Aorta (tissue), 5 donors: ENCODE data around the gene TAOK3. TPM values are rescaled to one million over a fixed set of nuclear protein-coding genes. Genes with fewer than 3 reads are reported as not detected.
A peak's percentile ranks its signal among the peaks of the same experiment; 100 is the strongest.
"Not testable (repeated sequence)": the region's sequence is repeated elsewhere in the genome, so short reads cannot be mapped to it uniquely, and the experiment has no call there.

ENCODE experiments used
- ATAC-seq: fragments of 200-7000 bp; cut with Tn5 transposase; one replicate; pipeline ENCODE4 v1.9.1; 2022; ENCODE audit warnings: moderate library complexity; ENCODE audit not compliant: low FRiP score
- DNase-seq, 2 donors: peaks; one replicate each; pipeline ENCODE4 v3.0.0-alpha.2; 2020
- H3K27ac ChIP-seq, 2 donors: one replicate each; pipeline ENCODE4 v1.5.1; 2013; ENCODE audit warnings: low read length in 2 of 2, mild to moderate bottlenecking in 2 of 2, moderate library complexity in 2 of 2, control low read depth in 1 of 2, inconsistent platforms in 1 of 2, low read depth in 1 of 2
- H3K27me3 ChIP-seq, 2 donors: one replicate each; pipeline ENCODE4 v1.6.1; 2013; ENCODE audit warnings: control low read depth in 1 of 2, low read length in 1 of 2, mild to moderate bottlenecking in 1 of 2, moderate library complexity in 1 of 2; ENCODE audit not compliant: insufficient read depth in 2 of 2, control insufficient read depth in 1 of 2
- H3K36me3 ChIP-seq, 2 donors: one replicate each; pipeline ENCODE4 v1.6.1; 2013; ENCODE audit warnings: control low read depth in 1 of 2, low read length in 1 of 2, mild to moderate bottlenecking in 1 of 2; ENCODE audit not compliant: insufficient read depth in 2 of 2, control insufficient read depth in 1 of 2
- H3K4me1 ChIP-seq, 2 donors: one replicate each; pipeline ENCODE4 v1.6.1; 2013; ENCODE audit warnings: low read length in 2 of 2, control low read depth in 1 of 2, mild to moderate bottlenecking in 1 of 2, moderate library complexity in 1 of 2; ENCODE audit not compliant: insufficient read depth in 2 of 2, control insufficient read depth in 1 of 2
- H3K4me3 ChIP-seq, 2 donors: one replicate each; pipeline ENCODE4 v1.5.1; 2013; ENCODE audit warnings: low read length in 2 of 2, control low read depth in 1 of 2, mild to moderate bottlenecking in 1 of 2
- H3K9me3 ChIP-seq: one replicate; pipeline ENCODE4 v1.6.1; 2013; ENCODE audit warnings: mild to moderate bottlenecking, low read length; ENCODE audit not compliant: control insufficient read depth
- WGBS, 2 donors: extraction: QIAGEN DNeasy Blood & Tissue Kit; methylation state at CpG; one replicate each; pipeline ENCODE4 v1.1.7; 2013; 5-methylcytosine and 5-hydroxymethylcytosine counted together
- intact Hi-C, 2 donors: fragments of 100-400 bp; cut with DNase I; formaldehyde crosslinking; loops; one replicate each; pipeline versions ENCODE4 v1.14.2 to v1.15.0; 2022
- polyA plus RNA-seq, 2 donors: library from polyadenylated mRNA; stranded (reverse); fragments of 200-250 nt; gene quantifications; one replicate each; pipeline ENCODE4 v1.2.3, GENCODE V29; 2013
- total RNA-seq, 2 donors: library from RNA; stranded (reverse); fragmentation: NEBNext Ultra II Directional; extraction: Animal tissue kit (Norgen Biotek cat#: 25700); gene quantifications; one replicate each; pipeline ENCODE4 v1.2.1, GENCODE V29; 2021
- donor health status: healthy with polysubstance abuse.
- donor health status: Bipolar disorder and iron deficiency.
- donor health status: DM: no; HTN: no; CAD: no.
- donor health status: DM: no; HTN: no; CAD: no.
- donor health status: DM: yes; HTN: yes; CAD: no.

Gene TAOK3
- total and polyA plus RNA-seq, 4 donors, result 14.9 to 45.4 (median 31.0) TPM

- H3K4me3 ChIP-seq, H3K9me3 ChIP-seq, ATAC-seq, H3K36me3 ChIP-seq, H3K4me1 ChIP-seq, H3K27me3 ChIP-seq, intact Hi-C loops: not testable (repeated sequence)
- peak in 1 of 2 donors; percentile 51 for DNase-seq
- H3K27ac ChIP-seq, result peak overlapping the region in 1 of 2 donors; percentile 93
- WGBS, 2 donors, result 71 to 86% methylated on average over 4 of the region's 4 CpGs
Observed at GRCh38 chr12:118308006-118308405, 64.7 kb downstream of the TAOK3 start.

DNA sequence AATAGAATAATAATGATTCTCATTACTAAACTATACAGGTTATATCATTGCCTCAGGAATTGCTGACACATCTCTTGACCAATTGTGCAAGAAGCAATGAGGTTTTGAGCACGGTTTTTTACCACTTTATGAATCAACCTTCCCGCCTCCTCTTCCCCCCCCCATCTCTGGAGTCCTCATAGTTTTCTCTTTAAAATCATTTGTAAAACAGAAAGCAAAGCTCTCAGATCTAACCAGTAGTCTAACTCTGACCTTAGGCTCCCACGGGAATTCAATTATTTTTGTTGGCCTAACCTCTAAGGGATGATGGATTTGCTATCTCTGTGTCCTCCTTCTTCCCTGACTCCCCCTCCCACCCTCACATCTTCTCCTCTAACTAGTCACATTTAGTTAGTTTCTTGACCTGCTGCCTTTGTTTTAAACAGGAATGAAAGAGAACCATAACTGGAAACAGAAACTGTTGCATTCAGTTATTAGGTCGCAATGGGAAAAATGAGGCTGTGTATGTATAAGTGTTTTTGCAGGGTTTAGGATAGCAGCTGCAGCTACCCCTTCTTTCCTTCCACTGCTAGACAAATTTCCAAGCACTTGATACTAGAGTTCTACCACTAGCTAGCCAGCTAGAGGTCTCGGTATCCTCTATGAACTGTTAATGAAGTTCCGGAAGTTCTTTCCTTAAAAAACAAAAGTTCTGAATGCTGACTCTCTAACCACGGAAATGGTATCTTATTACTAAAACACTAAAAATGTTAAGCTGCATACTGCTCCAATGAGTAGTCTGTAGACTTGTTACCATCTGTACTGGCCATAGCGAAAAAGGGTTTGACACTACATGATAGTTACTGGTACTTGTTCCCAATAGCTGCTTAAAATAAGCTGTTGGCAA, 65.4 kb downstream of the TAOK3 start:
- intact Hi-C loops, result no loop called here
- H3K4me1 ChIP-seq, result no peaks in the 10 kb centered on the region
- no peaks in the 10 kb centered on the region for H3K9me3 ChIP-seq
- peak; percentile 68 for ATAC-seq
- no peak for DNase-seq
- peak overlapping the region; percentile 43 to 93 for H3K27ac ChIP-seq
- no peaks in the 10 kb centered on the region for H3K27me3 ChIP-seq
- H3K36me3 ChIP-seq, result no peaks in the 10 kb centered on the region
- H3K4me3 ChIP-seq, result peak overlapping the region; percentile 47
- 19% methylated on average over 8 of the region's 8 CpGs for WGBS, 2 donors

DNA sequence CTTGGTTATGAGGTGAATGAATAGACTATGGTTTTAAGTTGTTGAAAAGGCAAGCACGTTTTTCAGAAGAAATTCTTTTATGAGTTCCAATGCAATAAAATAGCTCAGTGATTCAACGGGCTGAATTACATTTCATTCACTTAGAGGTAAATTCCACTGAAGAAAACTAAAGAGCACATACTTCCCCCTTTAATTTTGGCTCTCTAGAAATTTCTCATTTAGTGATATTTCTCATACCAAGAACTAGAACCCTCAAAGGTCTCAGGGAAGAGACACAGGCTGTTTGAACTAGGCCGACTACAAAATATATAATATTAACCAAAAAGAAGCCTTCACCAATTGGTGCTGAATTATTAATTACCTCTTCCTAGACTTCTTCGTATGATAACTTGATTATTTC, 68.6 kb downstream of the TAOK3 start:
- H3K4me3 ChIP-seq, result no peak overlapping the region
- DNase-seq (no peak), ATAC-seq (no peak)
- no peaks in the 10 kb centered on the region for H3K4me1 ChIP-seq
- H3K36me3 ChIP-seq, result no peaks in the 10 kb centered on the region
- intact Hi-C loops, result no loop called here
- no peaks in the 10 kb centered on the region for H3K27me3 ChIP-seq
- no peak overlapping the region for H3K27ac ChIP-seq
- WGBS, 2 donors, result 81% methylated on average over 4 of the region's 4 CpGs
- no peaks in the 10 kb centered on the region for H3K9me3 ChIP-seq

GRCh38 chr12:118302053-118302452, 70.7 kb downstream of the TAOK3 start:
- H3K27ac ChIP-seq, result no peak overlapping the region
- H3K36me3 ChIP-seq, result no peaks in the 10 kb centered on the region
- no peaks in the 10 kb centered on the region for H3K27me3 ChIP-seq
- H3K9me3 ChIP-seq, result no peaks in the 10 kb centered on the region
- DNase-seq (no peak), ATAC-seq (no peak)
- H3K4me3 ChIP-seq, result no peak overlapping the region
- H3K4me1 ChIP-seq, result no peaks in the 10 kb centered on the region
- intact Hi-C loops, result no loop called here

DNA sequence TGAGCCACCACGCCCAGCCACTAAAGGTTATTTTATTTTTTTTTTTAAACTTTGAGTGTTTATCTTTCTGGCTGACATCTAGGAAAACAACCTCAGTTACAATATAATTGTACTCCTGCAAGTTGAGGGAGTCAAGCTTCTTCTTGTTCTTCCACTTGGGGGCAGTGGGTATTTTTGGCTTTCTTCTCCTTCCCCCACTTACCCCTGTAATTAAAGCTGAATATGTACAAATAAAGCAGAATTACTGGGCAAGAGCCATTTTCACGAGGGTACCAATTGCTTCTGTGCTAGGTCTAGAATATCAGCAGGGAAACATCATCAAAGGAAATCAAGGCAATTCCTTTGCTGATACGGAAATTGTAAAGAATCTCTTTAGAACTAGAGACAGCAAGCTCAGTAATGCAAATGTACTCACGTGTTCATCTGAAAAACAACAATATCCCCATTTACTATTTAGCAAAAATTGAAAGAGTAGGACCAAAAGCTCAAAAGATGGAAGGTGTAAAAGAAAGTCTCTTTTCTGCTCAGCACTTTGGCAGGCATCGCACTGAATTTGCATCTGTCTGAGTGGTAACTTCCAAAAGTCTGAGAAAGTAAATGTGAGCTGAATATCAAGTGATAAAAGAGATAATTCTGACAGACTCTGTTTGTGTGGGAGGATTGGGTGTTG, 72.8 kb downstream of the TAOK3 start:
- Histone ChIP-seq H3K4me1 (no peaks in the 10 kb centered on the region), H3K4me3 (no peak overlapping the region), H3K27ac (no peak overlapping the region), H3K36me3 (no peaks in the 10 kb centered on the region), H3K27me3 (no peaks in the 10 kb centered on the region), H3K9me3 (no peaks in the 10 kb centered on the region)
- intact Hi-C loops, result no loop called here
- 70 to 73% methylated on average over 5 of the region's 5 CpGs for WGBS, 2 donors
- ATAC-seq (no peak), DNase-seq (no peak)

DNA sequence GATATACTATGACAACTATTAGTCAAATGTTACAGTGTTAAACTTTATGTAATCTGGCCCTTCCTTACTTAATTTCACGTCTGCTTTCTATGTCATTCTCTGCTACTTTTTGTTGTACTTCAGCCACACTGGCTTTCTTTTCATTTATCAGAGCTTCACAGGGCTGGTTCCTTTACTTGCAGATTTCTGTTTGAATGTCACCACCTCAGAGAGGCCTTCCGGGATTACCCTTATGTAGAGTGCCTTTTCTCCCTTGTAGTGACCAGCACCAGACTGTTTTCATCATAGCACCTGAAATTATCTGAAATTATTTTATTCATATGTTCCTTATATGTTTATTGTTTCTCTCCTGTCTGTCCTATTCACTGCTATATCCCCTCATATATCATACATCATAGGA, 75.4 kb downstream of the TAOK3 start:
- ATAC-seq (no peak), DNase-seq (no peak)
- H3K27ac ChIP-seq, result no peak overlapping the region
- intact Hi-C loops, result no loop called here
- H3K4me3 ChIP-seq, result no peak overlapping the region
- no peaks in the 10 kb centered on the region for H3K4me1 ChIP-seq
- no peaks in the 10 kb centered on the region for H3K27me3 ChIP-seq
- no peaks in the 10 kb centered on the region for H3K36me3 ChIP-seq
- H3K9me3 ChIP-seq, result no peaks in the 10 kb centered on the region
- 90 to 96% methylated on average over 2 of the region's 2 CpGs for WGBS, 2 donors

GRCh38 chr12:118292836-118293235, 79.9 kb downstream of the TAOK3 start:
- intact Hi-C loops, result no loop called here
- ATAC-seq, result no peak
- Histone ChIP-seq H3K4me3 (no peak overlapping the region), H3K27me3 (no peaks in the 10 kb centered on the region), H3K36me3 (no peaks in the 10 kb centered on the region), H3K9me3 (no peaks in the 10 kb centered on the region), H3K4me1 (no peaks in the 10 kb centered on the region), H3K27ac (no peak overlapping the region)
- WGBS, 2 donors, result 93 to 97% methylated on average over 1 of the region's 1 CpG
- DNase-seq, result no peak

DNA sequence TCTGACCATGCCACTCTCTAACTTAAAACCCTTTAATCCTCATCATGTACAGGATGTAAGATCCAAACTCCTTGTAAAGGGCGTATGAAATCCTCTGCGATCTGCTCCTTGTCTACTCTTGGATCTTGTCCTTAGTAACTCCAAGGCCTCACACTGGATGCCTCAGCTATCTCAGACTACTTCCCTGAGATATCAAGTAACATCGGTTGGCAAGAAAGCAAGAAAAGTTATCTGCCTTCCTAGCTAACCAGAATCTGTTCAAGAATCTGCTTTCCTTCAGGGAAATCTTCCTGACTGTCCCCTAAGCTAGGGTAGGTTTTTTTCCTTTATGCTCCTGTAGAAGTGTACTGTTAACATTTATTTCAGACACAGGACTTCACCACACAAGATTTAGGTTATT, 82.6 kb downstream of the TAOK3 start:
- Histone ChIP-seq H3K36me3 (no peaks in the 10 kb centered on the region), H3K27me3 (no peaks in the 10 kb centered on the region), H3K4me1 (no peaks in the 10 kb centered on the region), H3K27ac (no peak overlapping the region), H3K4me3 (no peak overlapping the region), H3K9me3 (no peaks in the 10 kb centered on the region)
- DNase-seq (no peak), ATAC-seq (no peak)
- intact Hi-C loops, result no loop called here
- WGBS, 2 donors, result 88 to 90% methylated on average over 3 of the region's 3 CpGs

GRCh38 chr12:118288174-118288573, 84.5 kb downstream of the TAOK3 start:
- no peaks in the 10 kb centered on the region for H3K27me3 ChIP-seq
- H3K36me3 ChIP-seq, result no peaks in the 10 kb centered on the region
- H3K4me1 ChIP-seq, result no peaks in the 10 kb centered on the region
- H3K9me3 ChIP-seq, result no peaks in the 10 kb centered on the region
- ATAC-seq, result no peak
- intact Hi-C loops, result no loop called here
- DNase-seq, result no peak
- WGBS, 2 donors, result 91 to 97% methylated on average over 1 of the region's 1 CpG
- H3K4me3 ChIP-seq, result no peak overlapping the region
- no peak overlapping the region for H3K27ac ChIP-seq
